Stimulated activated CD8-positive, alpha-beta memory T cell treated with anti-CD3 and anti-CD28 coated beads, Interleukin-15, amount 100 ng/mL, for 24 hours (primary cell): ENCODE measurements around the gene PDK2.

ENCODE experiments used
- DNase-seq: peaks from one replicate; pipeline ENCODE4 v3.0.0-alpha.2; 2020; ENCODE audit warnings: low read depth

Gene PDK2

GRCh38 chr17:50117202-50118051 is 22.3 kb downstream of the PDK2 start:
- DNase-seq: no peak

- DNase-seq: no peak
These were observed 23.1 kb downstream of the PDK2 start for GRCh38 chr17:50118076-50118827.

- DNase-seq: no peak
These were observed 23.7 kb downstream of the PDK2 start for GRCh38 chr17:50118828-50119218.

GRCh38 chr17:50120475-50121253 is 25.5 kb downstream of the PDK2 start:
- DNase-seq: no peak

- no peak for DNase-seq
These were observed 27.8 kb downstream of the PDK2 start for GRCh38 chr17:50122945-50123344.

GRCh38 chr17:50123649-50124349 is 28.6 kb downstream of the PDK2 start:
- DNase-seq: no peak

- DNase-seq: no peak
These were observed 30.4 kb downstream of the PDK2 start for GRCh38 chr17:50125420-50125997.

GRCh38 chr17:50127697-50128361 is 32.7 kb downstream of the PDK2 start:
- DNase-seq: no peak

GRCh38 chr17:50128441-50129352 is 33.5 kb downstream of the PDK2 start:
- DNase-seq: no peak

GRCh38 chr17:50129353-50129727 is 34.2 kb downstream of the PDK2 start:
- no peak for DNase-seq

GRCh38 chr17:50129728-50130558 is 34.8 kb downstream of the PDK2 start, which contains the start of gene SAMD14:
TSS of gene SAMD14 (minus strand) at chr17:50130160. CDS start at chr17:50124959, 5,201 bp downstream.
- DNase-seq: no peak

- no peak for DNase-seq
These were observed 35.6 kb downstream of the PDK2 start for GRCh38 chr17:50130559-50131305.

- no peak for DNase-seq
These were observed 37.1 kb downstream of the PDK2 start for GRCh38 chr17:50132104-50132794.

- no peak for DNase-seq
These were observed 38.0 kb downstream of the PDK2 start for GRCh38 chr17:50133028-50133768.

GRCh38 chr17:50133769-50134099 is 38.6 kb downstream of the PDK2 start:
- no peak for DNase-seq

GRCh38 chr17:50134206-50135110 is 39.3 kb downstream of the PDK2 start:
- no peak for DNase-seq
